H9 (cell line): Measurements from ENCODE around the gene MAD1L1. TPM values are rescaled to one million over a fixed set of nuclear protein-coding genes. Genes with fewer than 3 reads are reported as not detected.

ENCODE experiments used
- DNase-seq: peaks from one replicate; pipeline ENCODE4 v3.0.0-alpha.2; 2017
- H2AFZ ChIP-seq: one replicate; pipeline ENCODE4 v1.6.1; 2013; ENCODE audit warnings: mild to moderate bottlenecking, low read length, control low read depth, moderate library complexity
- H2AK5ac ChIP-seq: 2 replicates; pipeline ENCODE4 v1.6.1; 2013; ENCODE audit warnings: low read length, control low read depth, mixed read lengths; ENCODE audit not compliant: insufficient read length
- H2BK120ac ChIP-seq: one replicate; pipeline ENCODE4 v1.6.1; 2013; ENCODE audit warnings: low read depth, mild to moderate bottlenecking, low read length, control low read depth, inconsistent platforms; ENCODE audit not compliant: poor library complexity, severe bottlenecking
- H2BK12ac ChIP-seq: 2 replicates; pipeline ENCODE4 v1.6.1; 2013; ENCODE audit warnings: low read length, control low read depth, mixed read lengths, low read depth; ENCODE audit not compliant: insufficient read length
- H2BK15ac ChIP-seq: 2 replicates; pipeline ENCODE4 v1.6.1; 2013; ENCODE audit warnings: low read depth, low read length, control low read depth
- H2BK20ac ChIP-seq: one replicate; pipeline ENCODE4 v1.6.1; 2013; ENCODE audit warnings: low read depth, mild to moderate bottlenecking, low read length, control low read depth, inconsistent platforms; ENCODE audit not compliant: poor library complexity, severe bottlenecking
- H2BK5ac ChIP-seq: 2 replicates; pipeline ENCODE4 v1.6.1; 2013; ENCODE audit warnings: low read length, control low read depth, mixed read lengths; ENCODE audit not compliant: insufficient read length
- H3K14ac ChIP-seq: 2 replicates; pipeline ENCODE4 v1.6.1; 2013; ENCODE audit warnings: low read length, control low read depth; ENCODE audit not compliant: insufficient read depth
- H3K18ac ChIP-seq: 2 replicates; pipeline ENCODE4 v1.6.1; 2013; ENCODE audit warnings: low read depth, mild to moderate bottlenecking, mixed read lengths, low read length, control low read depth; ENCODE audit not compliant: insufficient read length
- H3K23ac ChIP-seq: 2 replicates; pipeline ENCODE4 v1.6.1; 2013; ENCODE audit warnings: low read length, control low read depth, mixed read lengths, low read depth; ENCODE audit not compliant: insufficient read length
- H3K23me2 ChIP-seq: 2 replicates; pipeline ENCODE4 v1.6.1; 2013; ENCODE audit warnings: low read depth, mild to moderate bottlenecking, mixed read lengths, low read length, control low read depth; ENCODE audit not compliant: insufficient read length, poor library complexity, severe bottlenecking
- H3K27ac ChIP-seq: 2 replicates; pipeline ENCODE4 v1.5.1; 2013; ENCODE audit warnings: low read length, control low read depth, mixed read lengths, low read depth; ENCODE audit not compliant: insufficient read length
- H3K27me3 ChIP-seq: 2 replicates; pipeline ENCODE4 v1.6.1; 2013; ENCODE audit warnings: low read length, control low read depth, inconsistent platforms; ENCODE audit not compliant: insufficient read depth
- H3K4ac ChIP-seq: 2 replicates; pipeline ENCODE4 v1.6.1; 2013; ENCODE audit warnings: low read depth, mild to moderate bottlenecking, control low read depth, inconsistent platforms, low read length, moderate library complexity
- H3K4me1 ChIP-seq: 2 replicates; pipeline ENCODE4 v1.6.1; 2013; ENCODE audit warnings: low read length, control low read depth, inconsistent platforms; ENCODE audit not compliant: insufficient read depth
- H3K4me2 ChIP-seq: 2 replicates; pipeline ENCODE4 v1.6.1; 2013; ENCODE audit warnings: low read length, control low read depth, mixed read lengths; ENCODE audit not compliant: insufficient read length, insufficient read depth
- H3K56ac ChIP-seq: 2 replicates; pipeline ENCODE4 v1.6.1; 2013; ENCODE audit warnings: low read depth, mild to moderate bottlenecking, mixed read lengths, low read length, control low read depth; ENCODE audit not compliant: insufficient read length
- H3K79me1 ChIP-seq: 2 replicates; pipeline ENCODE4 v1.6.1; 2013; ENCODE audit warnings: low read depth, mild to moderate bottlenecking, moderate library complexity, low read length, control low read depth, inconsistent platforms; ENCODE audit not compliant: insufficient read depth, poor library complexity, severe bottlenecking
- H3K79me2 ChIP-seq: 2 replicates; pipeline ENCODE4 v1.6.1; 2013; ENCODE audit warnings: low read length, control low read depth, inconsistent platforms; ENCODE audit not compliant: insufficient read depth
- H3K9ac ChIP-seq: 2 replicates; pipeline ENCODE4 v1.6.1; 2013; ENCODE audit warnings: low read length, control low read depth, mixed read lengths; ENCODE audit not compliant: insufficient read length; ENCODE audit errors: extremely low read depth
- H3K9me3 ChIP-seq: one replicate; pipeline ENCODE4 v1.6.1; 2013; ENCODE audit warnings: low read depth, low read length, inconsistent platforms; ENCODE audit not compliant: control insufficient read depth
- H3T11ph ChIP-seq: one replicate; pipeline ENCODE4 v1.6.1; 2013; ENCODE audit warnings: mild to moderate bottlenecking, low read length, control low read depth, inconsistent platforms
- H4K20me1 ChIP-seq: one replicate; pipeline ENCODE4 v1.6.1; 2013; ENCODE audit not compliant: control insufficient read depth, insufficient read length, insufficient read depth
- H4K5ac ChIP-seq: 2 replicates; pipeline ENCODE4 v1.6.1; 2013; ENCODE audit warnings: low read depth, mild to moderate bottlenecking, mixed read lengths, low read length, control low read depth; ENCODE audit not compliant: insufficient read length
- H4K8ac ChIP-seq: replicated peaks from 2 replicates; pipeline ENCODE4 v1.6.1; 2013; ENCODE audit warnings: low read length, control low read depth, mixed read lengths, low read depth; ENCODE audit not compliant: insufficient read length
- H4K91ac ChIP-seq: 2 replicates; pipeline ENCODE4 v1.6.1; 2013; ENCODE audit warnings: low read depth, mild to moderate bottlenecking, moderate library complexity, mixed read lengths, low read length, control low read depth; ENCODE audit not compliant: insufficient read length
- H3K27ac Mint-ChIP-seq, 3 experiments: 2 replicates in 2 of 3; 3 replicates in 1 of 3; pipeline ENCODE4 v1.8.0; 2020 to 2021; ENCODE audit warnings: mixed read lengths in 3 of 3, mild to moderate bottlenecking in 1 of 3, moderate library complexity in 1 of 3
- H3K27me3 Mint-ChIP-seq: 2 replicates; pipeline ENCODE4 v1.8.0; 2021; ENCODE audit warnings: low read depth, mild to moderate bottlenecking, moderate library complexity, mixed read lengths
- H3K36me3 Mint-ChIP-seq, 3 experiments: 2 replicates in 2 of 3; 3 replicates in 1 of 3; pipeline ENCODE4 v1.8.0; 2020 to 2021; ENCODE audit warnings: low read depth in 3 of 3, mixed read lengths in 3 of 3; ENCODE audit not compliant: insufficient read depth in 1 of 3
- H3K4me1 Mint-ChIP-seq, 2 experiments: 2 replicates each; pipeline ENCODE4 v1.8.0; 2020; ENCODE audit warnings: mixed read lengths in 2 of 2
- H3K4me3 Mint-ChIP-seq, 2 experiments: 2 replicates in 1 of 2; 3 replicates in 1 of 2; pipeline ENCODE4 v1.8.0; 2020 to 2021; ENCODE audit warnings: mild to moderate bottlenecking in 2 of 2, mixed read lengths in 2 of 2, moderate library complexity in 1 of 2
- H3K9me3 Mint-ChIP-seq, 2 experiments: 2 replicates in 1 of 2; 3 replicates in 1 of 2; pipeline ENCODE4 v1.8.0; 2020; ENCODE audit warnings: mild to moderate bottlenecking in 2 of 2, mixed read lengths in 2 of 2, moderate library complexity in 1 of 2
- WGBS: extraction: QIAGEN DNeasy Blood & Tissue Kit; methylation state at CpG from one replicate; pipeline ENCODE4 v1.1.7; 2013; ENCODE audit warnings: missing lambda C conversion rate, low lambda C conversion rate, mixed read lengths; ENCODE audit not compliant: insufficient read length; ENCODE audit errors: extremely low coverage; 5-methylcytosine and 5-hydroxymethylcytosine counted together
- total RNA-seq: library from RNA; stranded (reverse); gene quantifications from 2 replicates; pipeline ENCODE4 v1.2.1, GENCODE V29; 2021
- TF ChIP-seq, protein P1 (sequence below): fragments of 200-600 bp; sonication (generic); conservative IDR thresholded peaks from 3 replicates; pipeline ENCODE4 v1.8.0; 2021; ENCODE audit warnings: antibody characterized with exemption, mild to moderate bottlenecking

The MAD1L1 gene
- total RNA-seq, 1 experiment from 2014 or later: 39.0 TPM

GRCh38 chr7:1873857-1874589, 358.7 kb downstream of the MAD1L1 start:
- WGBS: no CpG with 5 or more reads among the region's 38 CpGs
- peaks cover 0 to 23% (median 3%) of the 10 kb centered on the region in 3 experiments; a peak in 5 of 7 replicates for H3K36me3 Mint-ChIP-seq
- Histone ChIP-seq H2AK5ac (no peak overlapping the region), H3K27me3 (no peaks in the 10 kb centered on the region), H3K27ac (no peak overlapping the region), H2BK15ac (no peak overlapping the region), H4K5ac (no peak overlapping the region), H4K8ac (no peak overlapping the region), H3K9ac (no peak overlapping the region), H3K23me2 (no peaks in the 10 kb centered on the region), H3K4me1 (no peaks in the 10 kb centered on the region), H2AFZ (no peak overlapping the region), H2BK20ac (no peak overlapping the region), H3K79me1 (peaks cover 2% of the 10 kb centered on the region), H3K18ac (no peak overlapping the region), H2BK5ac (no peak overlapping the region), H2BK12ac (no peak overlapping the region), H3K23ac (no peak overlapping the region), H3K4ac (no peak overlapping the region), H2BK120ac (no peak overlapping the region), H4K20me1 (no peaks in the 10 kb centered on the region), H3T11ph (no peak overlapping the region), H3K14ac (no peak overlapping the region), H3K4me2 (no peak overlapping the region), H3K79me2 (no peaks in the 10 kb centered on the region), H3K56ac (no peak overlapping the region), H3K9me3 (no peaks in the 10 kb centered on the region), H4K91ac (no peak overlapping the region)
- peaks cover 13 to 16% of the 10 kb centered on the region in 2 experiments for H3K4me1 Mint-ChIP-seq
- TF ChIP-seq, protein P1, sequence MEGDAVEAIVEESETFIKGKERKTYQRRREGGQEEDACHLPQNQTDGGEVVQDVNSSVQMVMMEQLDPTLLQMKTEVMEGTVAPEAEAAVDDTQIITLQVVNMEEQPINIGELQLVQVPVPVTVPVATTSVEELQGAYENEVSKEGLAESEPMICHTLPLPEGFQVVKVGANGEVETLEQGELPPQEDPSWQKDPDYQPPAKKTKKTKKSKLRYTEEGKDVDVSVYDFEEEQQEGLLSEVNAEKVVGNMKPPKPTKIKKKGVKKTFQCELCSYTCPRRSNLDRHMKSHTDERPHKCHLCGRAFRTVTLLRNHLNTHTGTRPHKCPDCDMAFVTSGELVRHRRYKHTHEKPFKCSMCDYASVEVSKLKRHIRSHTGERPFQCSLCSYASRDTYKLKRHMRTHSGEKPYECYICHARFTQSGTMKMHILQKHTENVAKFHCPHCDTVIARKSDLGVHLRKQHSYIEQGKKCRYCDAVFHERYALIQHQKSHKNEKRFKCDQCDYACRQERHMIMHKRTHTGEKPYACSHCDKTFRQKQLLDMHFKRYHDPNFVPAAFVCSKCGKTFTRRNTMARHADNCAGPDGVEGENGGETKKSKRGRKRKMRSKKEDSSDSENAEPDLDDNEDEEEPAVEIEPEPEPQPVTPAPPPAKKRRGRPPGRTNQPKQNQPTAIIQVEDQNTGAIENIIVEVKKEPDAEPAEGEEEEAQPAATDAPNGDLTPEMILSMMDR: no peak
- H3K27me3 Mint-ChIP-seq: no peaks in the 10 kb centered on the region
- peaks cover 16 to 26% of the 10 kb centered on the region in 2 experiments for H3K9me3 Mint-ChIP-seq
- H3K4me3 Mint-ChIP-seq: no peak overlapping the region
- H3K27ac Mint-ChIP-seq: no peak overlapping the region; a peak in 1 of 7 replicates
- DNase-seq: no peak
